Lower leg skin (tissue), 4 donors: ENCODE data around the gene PLEKHA8. TPM values are rescaled to one million over a fixed set of nuclear protein-coding genes. Genes with fewer than 3 reads are reported as not detected.
"Not testable (repeated sequence)": the region's sequence is repeated elsewhere in the genome, so short reads cannot be mapped to it uniquely, and the experiment has no call there.

Experiments
- DNase-seq, 2 donors: peaks; one replicate each; pipeline ENCODE4 v3.0.0-alpha.2; 2019; ENCODE audit warnings: low spot score in 2 of 2
- H3K4me3 ChIP-seq: fragments of 200-600 bp; sonication (generic); 2 replicates; pipeline ENCODE4 v1.5.1; 2017; ENCODE audit warnings: mild to moderate bottlenecking, low read depth; ENCODE audit not compliant: poor library complexity, severe bottlenecking
- CTCF ChIP-seq, 3 donors: fragments of 450-650 bp; IDR thresholded peaks; one replicate each; pipeline ENCODE4 v1.5.1; 2016; ENCODE audit warnings: antibody characterized with exemption in 3 of 3, mild to moderate bottlenecking in 3 of 3, moderate library complexity in 2 of 3
- POLR2A ChIP-seq, 2 donors: fragments of 450-650 bp; IDR thresholded peaks; one replicate each; pipeline ENCODE4 v1.6.1; 2016 to 2017; ENCODE audit warnings: antibody characterized with exemption in 2 of 2, mild to moderate bottlenecking in 1 of 2, moderate library complexity in 1 of 2
- WGBS, 2 donors: methylation state at CpG; one replicate each; pipeline ENCODE4 v1.1.5; 2018; 5-methylcytosine and 5-hydroxymethylcytosine counted together
- intact Hi-C: fragments of 100-400 bp; cut with DNase I; formaldehyde crosslinking; loops from one replicate; pipeline ENCODE4 v1.15.0; 2023; ENCODE audit warnings: low total_unique reads
- total RNA-seq, 4 donors: library from RNA; depleted of rRNA; stranded (reverse); fragments of >200 nt; gene quantifications; one replicate each; pipeline ENCODE4 v1.1.0, GENCODE V29; 2016

PLEKHA8 gene
- total RNA-seq, 4 donors from 2014 or later = 6.0 to 10.9 (median 6.5) TPM

- intact Hi-C loops = no loop called here
These were observed 63.8 kb downstream of the PLEKHA8 start for GRCh38 chr7:30091987-30092386.

GRCh38 chr7:30093420-30093952, 65.3 kb downstream of the PLEKHA8 start:
- TF ChIP-seq CTCF (IDR thresholded peaks at IDR 0.05) (no peak), POLR2A (IDR thresholded peaks at IDR 0.05) (no peak)
- intact Hi-C loops = no loop called here

More at GRCh38 chr7:30091987-30092386, 63.8 kb downstream of the PLEKHA8 start:
- DNase-seq = no peak
- 78% methylated on average over 5 of the region's 5 CpGs for WGBS, 2 donors
- no peak for TF ChIP-seq CTCF (IDR thresholded peaks at IDR 0.05)
- TF ChIP-seq POLR2A (IDR thresholded peaks at IDR 0.05) = no peak
- H3K4me3 ChIP-seq = no peak overlapping the region

GRCh38 chr7:30098599-30098998, 70.4 kb downstream of the PLEKHA8 start:
- DNase-seq, H3K4me3 ChIP-seq, intact Hi-C loops: not testable (repeated sequence)
- 96 to 97% methylated on average over 21 of the region's 21 CpGs for WGBS, 2 donors

More at GRCh38 chr7:30093420-30093952, 65.3 kb downstream of the PLEKHA8 start:
- H3K4me3 ChIP-seq = no peak overlapping the region
- 71 to 76% methylated on average over 5 of the region's 5 CpGs for WGBS, 2 donors
- peak in 1 of 2 donors; percentile 35 for DNase-seq

DNA sequence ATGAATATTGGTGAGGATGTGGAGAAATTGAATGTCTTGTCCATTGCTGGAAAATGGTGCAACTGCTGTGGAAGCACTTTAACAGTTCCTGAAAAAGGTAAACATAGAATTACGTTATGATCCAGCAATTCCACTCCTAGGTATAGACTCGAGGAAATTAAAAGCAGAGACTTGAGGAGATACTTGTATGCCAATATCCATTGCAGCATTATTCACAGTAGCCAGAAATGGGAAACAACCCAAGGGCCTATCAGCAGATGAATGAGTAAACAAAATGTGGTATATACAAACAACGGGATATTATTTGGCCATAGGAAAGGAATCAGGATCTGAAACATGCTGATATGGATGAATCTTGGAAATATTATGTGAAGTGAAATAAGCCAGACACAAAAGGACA, 74.1 kb downstream of the PLEKHA8 start:
- TF ChIP-seq CTCF (IDR thresholded peaks at IDR 0.05) (no peak), POLR2A (IDR thresholded peaks at IDR 0.05) (no peak)
- intact Hi-C loops = no loop called here
- no peak overlapping the region for H3K4me3 ChIP-seq
- DNase-seq = no peak
- WGBS, 2 donors = 83 to 90% methylated on average over 3 of the region's 3 CpGs

DNA sequence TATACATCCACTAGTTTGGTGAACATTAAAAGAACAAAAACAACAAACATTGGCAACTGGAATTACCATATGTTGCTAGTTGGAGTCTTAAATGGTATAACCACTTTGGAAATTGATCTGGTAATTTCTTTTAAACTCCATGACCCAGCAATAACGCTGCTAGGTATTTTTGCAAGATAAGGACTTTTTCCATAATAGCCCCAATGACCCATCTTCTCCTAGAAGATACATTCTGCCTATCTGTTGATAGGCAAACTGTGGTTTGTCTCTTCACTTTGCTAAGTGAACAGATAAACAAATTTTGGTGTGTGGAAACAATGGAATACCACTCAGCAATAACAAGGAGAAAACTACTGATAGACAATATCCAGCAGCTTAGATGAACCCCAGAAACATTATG, 75.9 kb downstream of the PLEKHA8 start:
- intact Hi-C loops = no loop called here
- 88 to 95% methylated on average over 1 of the region's 1 CpG for WGBS, 2 donors
- no peak for TF ChIP-seq CTCF (IDR thresholded peaks at IDR 0.05)
- TF ChIP-seq POLR2A (IDR thresholded peaks at IDR 0.05) = no peak

GRCh38 chr7:30112103-30112713, 84.0 kb downstream of the PLEKHA8 start:
- H3K4me3 ChIP-seq = no peak overlapping the region
- no peak for TF ChIP-seq CTCF (IDR thresholded peaks at IDR 0.05)
- no peak for TF ChIP-seq POLR2A (IDR thresholded peaks at IDR 0.05)
- WGBS, 2 donors = 93 to 95% methylated on average over 5 of the region's 5 CpGs
- intact Hi-C loops = no loop called here
- DNase-seq = no peak

More for the DNA sequence above, 75.9 kb downstream of the PLEKHA8 start:
- H3K4me3 ChIP-seq = no peak overlapping the region
- no peak for DNase-seq
